AML-193 (cell line): ENCODE data around the gene DSG1.
"Not testable (repeated sequence)": the region's sequence is repeated elsewhere in the genome, so short reads cannot be mapped to it uniquely, and the experiment has no call there.

Source experiments
- DNase-seq, 2 experiments: peaks; one replicate each; lab custom pipeline; 2025; lab: John Stamatoyannopoulos, UW

DSG1 gene

DNA sequence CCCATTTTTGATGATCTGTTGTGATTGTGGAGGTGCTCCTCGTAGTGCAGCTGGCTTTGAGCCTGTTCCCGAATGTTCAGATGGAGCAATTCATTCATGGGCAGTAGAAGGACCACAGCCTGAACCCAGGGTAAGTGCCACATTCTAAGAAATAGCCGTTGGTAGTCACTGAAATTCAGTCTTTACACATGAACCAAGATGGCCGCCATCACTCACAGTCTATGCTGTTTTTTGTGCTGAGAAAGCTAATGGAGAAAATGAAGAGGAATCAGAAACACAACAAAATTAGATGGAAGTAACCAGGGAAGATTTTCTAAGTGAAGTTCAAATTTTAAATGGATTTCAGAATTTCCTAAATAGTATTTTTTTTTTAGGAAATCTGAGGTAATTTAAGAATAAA, 25.5 kb downstream of the DSG1 start:
- no peak for DNase-seq

DNA sequence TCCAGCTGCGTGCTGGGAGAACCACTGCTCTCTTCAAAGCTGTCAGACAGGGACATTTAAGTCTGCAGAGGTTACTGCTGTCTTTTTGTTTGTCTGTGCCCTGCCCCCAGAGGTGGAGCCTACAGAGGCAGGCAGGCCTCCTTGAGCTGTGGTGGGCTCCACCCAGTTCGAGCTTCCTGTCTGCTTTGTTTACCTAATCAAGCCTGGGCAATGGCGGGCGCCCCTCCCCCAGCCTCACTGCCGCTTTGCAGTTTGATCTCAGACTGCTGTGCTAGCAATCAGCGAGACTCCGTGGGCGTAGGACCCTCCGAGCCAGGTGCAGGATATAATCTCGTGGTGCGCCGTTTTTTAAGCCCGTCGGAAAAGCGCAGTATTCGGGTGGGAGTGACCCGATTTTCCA, 35.4 kb downstream of the DSG1 start:
- DNase-seq: not testable (repeated sequence)

DNA sequence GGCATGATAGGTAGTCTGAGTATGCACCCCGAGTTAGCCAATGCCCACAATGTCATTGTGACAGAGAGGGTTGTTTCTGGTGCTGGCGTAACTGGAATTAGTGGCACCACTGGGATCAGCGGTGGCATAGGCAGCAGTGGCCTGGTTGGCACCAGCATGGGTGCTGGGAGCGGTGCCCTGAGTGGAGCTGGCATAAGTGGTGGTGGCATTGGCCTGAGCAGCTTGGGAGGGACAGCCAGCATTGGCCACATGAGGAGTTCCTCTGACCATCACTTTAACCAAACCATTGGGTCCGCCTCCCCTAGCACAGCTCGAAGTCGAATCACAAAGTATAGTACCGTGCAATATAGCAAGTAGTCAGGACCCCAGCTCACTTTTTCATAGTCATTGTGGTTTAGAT, 37.0 kb downstream of the DSG1 start:
- DNase-seq: no peak

DNA sequence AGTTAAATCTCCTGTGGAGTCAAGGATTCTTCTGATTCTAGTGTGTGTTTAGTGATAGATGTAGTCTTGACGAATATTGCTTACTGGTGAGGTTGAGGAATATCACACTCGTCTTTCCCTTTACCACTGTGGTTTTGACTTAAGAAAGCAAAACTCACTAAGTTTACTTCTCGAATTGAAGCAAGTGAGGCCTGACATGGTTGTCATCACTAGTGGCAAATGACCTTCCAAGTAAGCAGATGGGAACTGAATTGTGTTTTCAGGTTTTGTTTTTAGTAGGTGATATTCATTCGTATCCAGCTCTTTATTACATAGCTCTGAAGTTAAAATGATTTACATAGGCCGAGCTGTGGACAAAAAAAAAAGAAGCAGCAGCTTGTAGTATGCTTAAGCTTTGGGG, 38.1 kb downstream of the DSG1 start:
- DNase-seq: no peak

DNA sequence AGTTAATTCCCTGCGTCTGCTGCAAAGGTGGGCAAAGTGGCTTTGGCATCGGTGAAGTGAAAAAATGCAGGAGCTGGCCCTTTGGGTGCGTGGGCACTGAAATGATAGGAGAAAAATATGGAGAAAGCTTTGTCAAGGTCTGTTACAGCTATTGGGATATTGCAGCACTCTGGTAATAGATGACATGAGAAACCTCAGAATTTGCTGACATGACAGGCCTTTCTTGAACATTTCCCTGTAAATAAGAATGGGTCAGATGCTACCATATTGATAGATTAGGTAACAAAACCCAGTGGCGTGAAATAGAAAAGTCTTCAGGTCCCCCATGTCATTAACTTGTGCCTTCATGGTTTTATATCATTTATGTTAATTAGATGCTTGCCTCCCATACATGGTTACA, 46.2 kb downstream of the DSG1 start:
- no peak for DNase-seq

DNA sequence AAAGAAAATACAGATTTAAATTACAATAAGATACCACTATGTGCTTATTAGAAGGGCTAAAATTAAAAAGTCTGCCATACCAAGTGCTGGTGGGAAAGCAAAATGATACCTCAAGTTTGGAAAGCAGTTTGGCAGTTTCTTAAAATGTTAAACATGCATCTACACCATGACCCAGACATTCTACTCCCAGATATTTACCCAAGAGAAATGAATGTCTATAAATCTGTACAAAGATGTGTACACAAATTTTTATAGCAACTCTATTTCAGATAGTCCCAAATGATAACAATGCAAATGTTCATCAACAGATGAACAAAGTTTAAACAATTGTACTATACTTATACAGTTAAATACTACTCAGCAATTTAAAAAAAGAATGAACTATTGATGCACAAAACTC, 51.5 kb downstream of the DSG1 start:
- DNase-seq: no peak

DNA sequence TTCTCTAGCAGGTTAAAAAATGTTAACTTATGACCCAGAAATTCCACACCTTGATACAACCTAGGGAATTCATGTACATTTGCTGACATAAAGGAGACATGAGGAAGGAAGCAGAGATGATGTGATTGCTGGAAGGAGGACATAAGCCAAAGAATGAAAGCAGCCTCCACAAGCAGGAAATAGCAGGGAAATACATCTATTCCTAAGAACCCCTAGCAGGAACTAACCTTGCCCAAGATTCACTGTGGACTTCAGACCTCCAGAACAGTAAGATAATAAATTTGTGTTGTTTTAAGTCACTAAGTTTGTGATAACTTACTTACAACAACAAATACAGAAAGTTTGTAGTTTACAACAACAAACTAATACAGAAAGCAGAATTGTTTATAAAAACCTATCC, 54.0 kb downstream of the DSG1 start:
- DNase-seq: no peak

DNA sequence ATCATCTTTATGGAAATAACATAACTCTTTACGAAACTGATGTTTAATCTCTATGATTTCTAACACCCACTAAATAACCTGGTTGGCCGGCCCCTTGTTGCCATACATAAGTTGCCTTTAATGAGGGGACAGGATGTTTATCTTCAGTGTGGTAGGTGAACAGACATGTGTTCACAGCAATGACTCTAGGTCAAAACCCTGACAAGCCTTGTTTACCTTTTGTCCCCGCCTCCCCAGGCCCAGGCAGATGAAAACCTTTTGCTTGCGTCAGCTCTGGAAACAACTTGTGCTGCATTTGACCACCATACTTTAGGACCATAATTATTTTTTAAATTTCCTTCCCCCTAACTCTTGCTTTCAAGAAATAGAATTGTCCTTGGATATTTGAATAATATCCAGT, 55.7 kb downstream of the DSG1 start:
- DNase-seq: no peak

DNA sequence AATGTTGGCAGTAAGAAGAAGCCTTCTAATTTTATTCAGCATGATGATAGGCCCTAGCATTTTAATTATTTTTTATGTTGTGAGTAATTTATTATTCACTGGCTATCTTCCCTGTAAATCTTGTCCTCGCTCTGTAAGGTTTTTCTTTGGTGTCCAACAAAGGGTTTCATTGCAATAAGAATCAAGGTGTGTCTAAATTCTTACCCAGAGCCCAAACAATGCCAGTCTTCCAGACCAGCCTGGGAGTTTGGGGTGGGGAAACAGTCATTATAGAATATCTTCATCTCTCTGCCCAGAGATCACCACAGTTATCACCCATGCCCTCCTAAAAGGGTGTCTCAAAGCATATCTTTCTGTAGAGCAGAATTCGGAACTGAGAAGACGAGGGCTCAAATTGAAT, 58.5 kb downstream of the DSG1 start, which contains the start of gene DSG4:
Gene DSG4, plus strand, starts transcription at position 301 of the 400 bp plus-strand sequence. CDS start 135 bp downstream, outside the sequence.
- no peak for DNase-seq

DNA sequence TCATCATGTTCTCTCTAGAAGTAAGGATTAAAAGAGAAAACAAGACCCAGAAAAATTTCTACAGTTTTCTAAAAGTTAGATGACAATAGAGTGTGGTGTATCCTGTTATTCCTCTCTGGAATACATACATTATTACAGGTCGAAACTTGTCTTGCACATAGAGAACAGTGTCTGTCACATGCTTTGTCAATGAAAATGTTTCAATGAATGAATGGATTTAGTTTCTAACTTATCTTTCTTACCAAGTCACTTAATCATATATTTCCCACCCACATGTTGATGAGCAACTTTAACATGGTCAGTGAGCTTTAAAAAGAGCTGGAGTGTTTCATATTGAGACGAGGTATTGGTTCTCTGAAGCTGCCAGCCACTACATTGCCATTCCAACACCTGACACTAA, 63.0 kb downstream of the DSG1 start:
- no peak for DNase-seq

DNA sequence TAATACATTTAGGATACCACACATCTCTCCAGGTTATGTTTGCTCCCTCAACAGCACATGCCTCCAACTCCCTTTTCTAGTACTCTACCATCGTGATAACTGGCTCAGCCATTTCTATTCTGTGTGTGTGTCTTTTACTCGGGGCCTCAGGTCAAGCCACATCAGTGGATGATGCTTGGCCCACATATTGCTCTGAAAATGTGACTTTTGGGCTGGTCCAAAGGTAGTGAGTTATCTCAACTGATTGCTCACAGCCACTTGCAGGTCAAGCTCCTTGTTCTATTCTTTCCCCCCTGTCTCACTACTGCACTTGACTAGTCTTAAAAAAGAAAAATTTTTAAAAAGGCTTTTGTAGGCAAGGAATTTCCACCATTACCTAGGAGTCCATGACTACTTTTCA, 64.1 kb downstream of the DSG1 start:
- no peak for DNase-seq

DNA sequence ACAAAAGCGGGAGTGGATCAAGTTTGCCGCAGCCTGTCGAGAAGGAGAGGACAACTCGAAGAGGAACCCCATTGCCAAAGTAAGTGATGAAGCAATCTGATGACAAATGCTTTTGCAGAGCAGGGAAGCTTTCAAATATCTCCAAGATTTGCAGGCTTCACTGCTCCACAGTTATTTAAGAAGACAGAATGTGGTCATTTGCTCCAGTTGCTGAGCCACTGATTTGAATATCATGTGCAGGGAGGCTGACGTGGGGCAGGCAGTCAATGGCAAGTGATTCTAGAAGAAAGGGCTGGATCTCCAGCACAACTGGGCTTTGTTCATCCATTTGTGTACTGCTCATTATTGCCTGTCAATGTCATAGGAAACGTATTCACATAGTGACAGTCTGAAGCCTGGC, 68.8 kb downstream of the DSG1 start:
- no peak for DNase-seq

DNA sequence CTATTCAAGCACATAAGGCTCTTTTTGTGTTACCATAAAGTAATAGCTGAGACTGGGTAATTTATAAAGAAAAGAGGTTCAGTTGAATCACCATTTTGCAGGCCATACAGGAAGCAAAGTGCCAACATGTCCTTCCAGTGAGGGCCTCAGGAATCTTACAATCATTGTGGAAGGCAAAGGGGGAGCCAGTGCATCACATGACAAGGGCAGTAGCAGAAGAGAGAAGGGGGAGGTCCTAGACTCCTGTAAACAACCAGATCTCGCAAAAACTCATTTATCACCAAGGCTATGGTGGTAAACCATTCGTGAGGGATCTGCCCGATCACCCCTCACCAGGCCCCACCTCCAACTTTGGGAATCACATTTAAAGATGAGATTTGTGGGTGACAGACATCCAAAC, 75.3 kb downstream of the DSG1 start:
- no peak for DNase-seq

DNA sequence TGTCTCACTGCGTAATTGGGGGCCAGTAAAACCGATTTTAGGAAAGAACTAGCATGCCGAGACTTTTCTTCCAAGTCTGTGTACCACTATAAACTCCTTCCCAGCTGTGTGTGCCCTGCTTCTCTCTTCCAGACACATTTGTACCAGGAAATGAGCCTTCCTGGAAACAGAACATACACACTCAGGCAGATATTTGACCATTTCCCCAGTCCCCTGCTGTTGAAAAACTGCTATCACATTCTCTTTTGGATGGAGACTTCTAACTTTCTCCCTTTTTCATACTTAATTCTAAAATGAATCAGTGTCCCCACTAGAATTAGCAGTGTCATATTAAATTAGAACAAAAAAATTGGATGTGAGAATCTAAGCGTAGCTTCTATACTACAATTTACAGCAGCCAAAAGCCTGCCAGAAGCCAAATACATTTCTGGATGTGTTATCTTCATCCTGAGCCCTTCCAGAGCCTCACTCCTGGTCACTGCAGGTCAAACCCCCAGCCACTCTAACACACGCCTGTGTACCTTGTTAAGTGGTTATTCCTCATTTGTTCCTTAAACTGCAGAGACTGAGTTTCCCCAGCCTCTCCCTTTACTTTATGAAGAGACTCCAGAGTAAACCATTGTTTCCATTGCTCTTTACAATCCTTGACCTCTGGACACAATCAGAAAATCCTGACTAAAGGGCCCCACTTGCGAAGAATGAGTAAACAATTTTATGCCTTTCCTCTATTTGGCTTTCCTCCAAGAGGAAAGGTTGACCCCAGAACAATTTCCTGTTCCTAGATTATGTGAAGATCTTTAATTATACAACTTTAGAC, 79.0 kb downstream of the DSG1 start:
- no peak for DNase-seq

DNA sequence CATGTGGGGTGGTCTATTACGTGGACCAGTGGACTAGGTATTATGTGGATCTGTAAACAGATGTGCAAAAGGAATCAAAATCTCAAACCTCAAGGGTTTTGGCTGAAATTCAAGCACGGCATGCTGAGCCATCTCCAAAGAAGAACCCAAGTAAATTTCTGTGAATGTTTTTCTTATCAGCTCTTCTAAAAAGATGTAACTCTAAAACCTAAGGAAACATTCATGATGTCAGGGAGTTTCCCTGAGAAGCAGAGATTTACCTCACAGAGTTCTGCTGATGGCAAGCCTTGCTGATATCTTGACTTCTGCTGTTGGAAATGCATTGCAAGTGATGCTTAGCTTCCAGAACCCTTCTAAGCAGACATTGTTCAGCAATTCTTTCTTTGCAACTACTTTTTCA, 80.2 kb downstream of the DSG1 start:
- DNase-seq: no peak

DNA sequence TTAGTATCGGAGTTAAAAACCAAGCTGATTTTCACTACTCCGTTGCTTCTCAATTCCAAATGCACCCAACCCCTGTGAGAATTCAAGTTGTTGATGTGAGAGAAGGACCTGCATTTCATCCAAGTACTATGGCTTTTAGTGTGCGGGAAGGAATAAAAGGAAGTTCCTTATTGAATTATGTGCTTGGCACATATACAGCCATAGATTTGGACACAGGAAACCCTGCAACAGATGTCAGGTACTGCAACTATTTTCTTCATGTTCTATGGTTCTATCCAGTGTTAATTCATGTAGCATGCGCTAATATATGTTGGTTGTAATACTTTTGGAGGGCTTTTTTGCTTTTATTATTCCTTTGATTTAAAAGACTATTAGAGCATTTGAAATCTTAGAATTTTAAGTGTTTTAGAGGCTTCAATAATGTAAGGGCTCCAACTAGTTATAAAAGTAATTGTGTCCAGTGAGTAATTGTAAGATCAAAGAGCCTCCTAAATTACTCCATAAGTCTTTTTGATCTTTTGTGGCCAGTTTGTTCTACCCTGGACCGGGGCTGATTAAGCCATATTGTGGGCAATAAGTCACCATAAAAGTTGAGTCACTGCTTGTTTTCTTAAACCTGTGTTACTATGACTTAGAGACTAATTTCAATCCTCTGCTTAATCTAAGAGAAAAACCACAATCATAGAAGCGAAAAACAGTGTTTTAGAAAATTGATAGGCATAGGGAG, 81.5 kb downstream of the DSG1 start:
- no peak for DNase-seq

DNA sequence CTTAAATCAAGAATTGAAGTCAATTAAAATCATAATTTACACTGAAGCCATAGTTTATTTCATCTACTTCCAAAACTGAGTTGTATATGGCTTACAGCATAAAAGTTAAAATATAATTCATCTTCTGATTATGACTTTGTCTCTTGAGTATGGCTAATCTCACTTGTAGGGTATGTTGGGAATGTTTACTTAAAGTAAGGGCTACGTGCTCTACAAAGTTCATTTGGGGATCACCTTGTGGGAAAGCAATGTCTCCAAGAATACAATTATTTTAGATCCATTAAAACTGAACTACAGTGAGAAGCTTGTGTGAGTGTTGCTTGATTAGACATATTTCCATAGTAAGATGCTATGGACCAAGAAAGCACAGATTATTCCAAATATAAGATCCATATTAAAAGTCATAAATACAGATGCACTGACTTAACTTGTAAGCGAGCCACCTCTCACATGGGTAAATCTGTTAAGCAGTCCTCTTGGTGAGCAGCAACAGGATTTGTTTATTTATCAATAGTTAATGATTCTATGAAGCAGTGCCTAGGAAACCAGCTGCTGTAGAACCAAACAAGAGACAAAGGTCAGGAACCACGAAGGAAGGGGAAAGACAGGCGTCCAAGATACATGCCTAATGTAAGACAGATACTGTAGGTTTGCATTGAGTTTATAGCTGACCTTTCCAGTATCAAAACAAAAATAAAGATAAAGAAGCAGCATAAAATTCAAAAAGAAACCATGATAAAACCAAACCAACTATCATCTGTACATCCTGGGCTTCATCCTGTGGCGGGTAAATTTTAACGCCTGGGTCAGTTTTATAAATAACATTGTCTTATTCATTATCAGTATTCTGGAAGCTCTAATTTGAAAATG, 83.4 kb downstream of the DSG1 start:
- DNase-seq: no peak

DNA sequence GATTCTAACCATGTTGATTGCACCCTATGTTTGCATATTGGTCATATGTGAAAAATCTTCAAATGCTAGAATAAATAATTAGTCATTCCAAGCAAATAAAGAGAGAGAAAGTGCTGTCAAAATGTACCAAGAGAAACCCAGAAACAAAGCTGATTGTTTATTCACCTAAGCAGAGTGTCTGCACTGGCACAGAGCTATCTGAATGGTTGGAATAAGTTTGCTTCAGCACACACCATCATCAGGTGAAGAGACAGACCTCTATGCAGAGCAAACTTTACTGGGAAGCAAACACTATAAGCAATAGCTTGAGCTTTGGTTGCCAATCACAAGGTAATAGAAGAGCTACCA, 84.0 kb downstream of the DSG1 start:
- DNase-seq: no peak

DNA sequence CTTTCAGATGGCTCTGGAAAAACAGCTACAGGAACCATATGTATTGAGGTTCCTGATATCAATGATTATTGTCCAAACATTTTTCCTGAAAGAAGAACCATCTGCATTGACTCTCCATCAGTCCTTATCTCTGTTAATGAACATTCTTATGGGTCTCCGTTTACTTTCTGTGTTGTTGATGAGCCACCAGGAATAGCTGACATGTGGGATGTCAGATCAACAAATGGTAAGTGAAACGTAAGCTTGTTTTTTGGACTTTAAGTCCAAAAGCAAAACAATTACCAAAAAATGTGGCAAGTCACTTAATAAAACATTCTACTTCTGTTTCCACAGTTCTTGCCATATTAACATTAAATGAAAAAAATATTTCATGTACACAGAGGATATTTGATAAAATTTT, 85.4 kb downstream of the DSG1 start:
- DNase-seq: no peak
